DND-41 (cell line): ENCODE results near the gene NKTR.

Experiments
- ATAC-seq: fragments of 200-7000 bp; cut with Tn5 transposase; 3 replicates; pipeline ENCODE4 v1.9.1; 2021; ENCODE audit warnings: low read depth; ENCODE audit not compliant: insufficient read depth
- DNase-seq: peaks from one replicate; pipeline ENCODE4 v3.0.0-alpha.2; 2020
- H2AFZ ChIP-seq: 2 replicates; pipeline ENCODE4 v1.6.0; 2012; ENCODE audit warnings: low read depth, low read length
- H3K27ac ChIP-seq: 2 replicates; pipeline ENCODE4 v1.5.1; 2012; ENCODE audit warnings: low read length, inconsistent platforms
- H3K27me3 ChIP-seq: fragments of 200-600 bp; sonication (generic); 2 replicates; pipeline ENCODE4 v1.6.0; 2012; ENCODE audit warnings: low read length, mild to moderate bottlenecking, inconsistent platforms; ENCODE audit not compliant: insufficient read depth, poor library complexity
- H3K36me3 ChIP-seq: 2 replicates; pipeline ENCODE4 v1.5.1; 2012; ENCODE audit warnings: low read length, inconsistent platforms; ENCODE audit not compliant: insufficient read depth
- H3K4me1 ChIP-seq: 2 replicates; pipeline ENCODE4 v1.5.1; 2012; ENCODE audit warnings: mild to moderate bottlenecking, low read length; ENCODE audit not compliant: insufficient read depth
- H3K4me2 ChIP-seq: 2 replicates; pipeline ENCODE4 v1.6.0; 2012; ENCODE audit warnings: mild to moderate bottlenecking, moderate library complexity, low read length, inconsistent platforms; ENCODE audit not compliant: insufficient read depth
- H3K4me3 ChIP-seq, 2 experiments: fragments of 200-600 bp in 1 of 2; shearing (Covaris generic) in 1 of 2; 2 replicates each; pipeline ENCODE4 v1.5.1; 2012 to 2016; ENCODE audit warnings: inconsistent platforms in 2 of 2, low read length in 2 of 2, mild to moderate bottlenecking in 2 of 2, low read depth in 1 of 2, moderate library complexity in 1 of 2
- H3K79me2 ChIP-seq: 2 replicates; pipeline ENCODE4 v1.6.0; 2012; ENCODE audit warnings: low read length, inconsistent platforms; ENCODE audit not compliant: insufficient read depth
- H3K9ac ChIP-seq: 2 replicates; pipeline ENCODE4 v1.6.0; 2012; ENCODE audit warnings: low read depth, mild to moderate bottlenecking, inconsistent platforms, low read length, moderate library complexity
- H3K9me3 ChIP-seq: 2 replicates; pipeline ENCODE4 v1.5.1; 2012; ENCODE audit warnings: low read length, moderate library complexity, mild to moderate bottlenecking, inconsistent platforms; ENCODE audit not compliant: insufficient read depth, severe bottlenecking
- H4K20me1 ChIP-seq: 2 replicates; pipeline ENCODE4 v1.6.0; 2012; ENCODE audit warnings: low read length; ENCODE audit not compliant: insufficient read depth
- EZH2 ChIP-seq: IDR thresholded peaks from 3 replicates; pipeline ENCODE4 v1.6.1; 2012; ENCODE audit warnings: borderline replicate concordance, low read depth, mild to moderate bottlenecking, moderate library complexity, low read length, inconsistent platforms; ENCODE audit not compliant: severe bottlenecking
- TF ChIP-seq, protein P1 (sequence below): IDR thresholded peaks from 2 replicates; pipeline ENCODE4 v1.5.1; 2012; ENCODE audit warnings: borderline replicate concordance, low read length, moderate library complexity, mild to moderate bottlenecking; ENCODE audit not compliant: poor library complexity, severe bottlenecking; ENCODE audit errors: extremely low read depth

The NKTR gene

DNA sequence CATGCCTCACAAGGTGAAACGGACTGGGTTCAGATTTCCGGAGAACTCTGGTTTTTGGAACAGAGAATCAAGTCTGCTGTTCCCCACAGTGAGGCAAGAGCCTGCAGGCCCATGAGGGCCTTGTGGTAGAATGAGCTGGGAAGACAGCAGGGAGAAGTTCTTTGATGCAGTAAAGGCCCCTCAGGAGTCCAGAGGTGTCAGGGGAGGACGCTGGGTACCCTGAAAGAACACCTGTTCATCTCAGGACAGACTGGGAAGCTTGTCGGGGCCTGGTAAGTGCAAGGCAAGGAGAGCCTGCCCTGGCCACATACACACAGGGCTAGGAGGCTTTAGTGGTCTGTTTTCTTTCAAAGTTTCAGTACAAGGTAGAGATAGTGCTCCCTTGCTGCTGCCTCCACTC is 49.3 kb downstream of the NKTR start:
- no peak for TF ChIP-seq EZH2
- TF ChIP-seq, protein P1, sequence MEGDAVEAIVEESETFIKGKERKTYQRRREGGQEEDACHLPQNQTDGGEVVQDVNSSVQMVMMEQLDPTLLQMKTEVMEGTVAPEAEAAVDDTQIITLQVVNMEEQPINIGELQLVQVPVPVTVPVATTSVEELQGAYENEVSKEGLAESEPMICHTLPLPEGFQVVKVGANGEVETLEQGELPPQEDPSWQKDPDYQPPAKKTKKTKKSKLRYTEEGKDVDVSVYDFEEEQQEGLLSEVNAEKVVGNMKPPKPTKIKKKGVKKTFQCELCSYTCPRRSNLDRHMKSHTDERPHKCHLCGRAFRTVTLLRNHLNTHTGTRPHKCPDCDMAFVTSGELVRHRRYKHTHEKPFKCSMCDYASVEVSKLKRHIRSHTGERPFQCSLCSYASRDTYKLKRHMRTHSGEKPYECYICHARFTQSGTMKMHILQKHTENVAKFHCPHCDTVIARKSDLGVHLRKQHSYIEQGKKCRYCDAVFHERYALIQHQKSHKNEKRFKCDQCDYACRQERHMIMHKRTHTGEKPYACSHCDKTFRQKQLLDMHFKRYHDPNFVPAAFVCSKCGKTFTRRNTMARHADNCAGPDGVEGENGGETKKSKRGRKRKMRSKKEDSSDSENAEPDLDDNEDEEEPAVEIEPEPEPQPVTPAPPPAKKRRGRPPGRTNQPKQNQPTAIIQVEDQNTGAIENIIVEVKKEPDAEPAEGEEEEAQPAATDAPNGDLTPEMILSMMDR: no peak
- Histone ChIP-seq H3K4me2 (no peak overlapping the region), H3K4me3 (no peak overlapping the region), H4K20me1 (peaks cover 9% of the 10 kb centered on the region), H3K27me3 (no peaks in the 10 kb centered on the region), H3K9me3 (no peaks in the 10 kb centered on the region), H3K27ac (no peak overlapping the region), H3K4me1 (no peaks in the 10 kb centered on the region), H3K79me2 (no peaks in the 10 kb centered on the region), H3K36me3 (peaks cover 42% of the 10 kb centered on the region), H2AFZ (no peak overlapping the region), H3K9ac (no peak overlapping the region)
- ATAC-seq (0 out of 3 replicates have a peak, but pooled peaks have one; percentile 8), DNase-seq (no peak)

DNA sequence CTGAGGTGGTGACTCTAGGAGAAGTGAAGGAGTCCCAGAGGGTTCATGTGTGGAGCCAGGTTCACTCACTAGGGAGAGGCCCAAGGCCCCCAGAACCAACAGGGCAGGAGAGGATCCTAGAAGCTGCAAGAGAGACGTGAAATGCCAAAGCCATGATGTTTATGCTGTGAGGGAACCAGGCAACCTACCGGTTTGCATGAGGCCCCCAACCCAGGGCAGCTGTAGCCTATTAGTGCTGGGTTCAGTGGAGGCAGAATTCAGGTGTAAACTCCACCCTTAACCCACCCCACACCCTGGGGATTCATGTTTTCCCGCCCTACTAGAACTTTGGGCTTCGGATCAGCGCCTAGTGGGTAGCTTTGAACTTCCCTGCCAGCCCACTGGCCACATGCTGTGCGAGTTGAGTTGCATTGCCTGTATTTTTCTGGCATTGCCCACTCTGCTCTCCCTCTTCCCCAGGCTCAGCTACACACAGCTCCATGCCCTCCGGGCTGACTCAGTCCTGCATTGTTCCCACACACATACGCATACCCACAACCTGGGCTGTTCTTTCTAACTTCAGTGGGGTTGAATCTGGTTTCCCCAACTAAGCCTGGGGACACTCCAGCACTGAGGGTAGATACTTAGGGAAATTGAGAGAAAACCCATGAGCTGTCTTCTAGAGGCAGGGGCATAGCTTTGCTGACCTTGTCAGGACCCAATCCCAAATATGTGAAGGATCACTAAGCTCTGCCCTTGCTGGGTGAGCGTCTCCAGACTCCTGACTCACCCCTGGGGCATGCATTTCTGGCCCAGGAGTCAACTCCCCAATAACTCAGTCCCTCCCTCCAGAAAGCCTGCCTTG is 51.0 kb downstream of the NKTR start:
- DNase-seq (no peak), ATAC-seq (0 out of 3 replicates have a peak, but pooled peaks have one; percentile 14)
- Histone ChIP-seq H3K27ac (no peak overlapping the region), H3K27me3 (no peaks in the 10 kb centered on the region), H3K4me2 (no peak overlapping the region), H3K9me3 (no peaks in the 10 kb centered on the region), H2AFZ (no peak overlapping the region), H3K4me3 (no peak overlapping the region), H3K79me2 (no peaks in the 10 kb centered on the region), H3K4me1 (no peaks in the 10 kb centered on the region), H3K9ac (no peak overlapping the region), H4K20me1 (peaks cover 8% of the 10 kb centered on the region; the same call in 1 of the 2 replicates), H3K36me3 (peaks cover 25% of the 10 kb centered on the region)
- no peak for TF ChIP-seq EZH2
- TF ChIP-seq, protein P1: no peak

DNA sequence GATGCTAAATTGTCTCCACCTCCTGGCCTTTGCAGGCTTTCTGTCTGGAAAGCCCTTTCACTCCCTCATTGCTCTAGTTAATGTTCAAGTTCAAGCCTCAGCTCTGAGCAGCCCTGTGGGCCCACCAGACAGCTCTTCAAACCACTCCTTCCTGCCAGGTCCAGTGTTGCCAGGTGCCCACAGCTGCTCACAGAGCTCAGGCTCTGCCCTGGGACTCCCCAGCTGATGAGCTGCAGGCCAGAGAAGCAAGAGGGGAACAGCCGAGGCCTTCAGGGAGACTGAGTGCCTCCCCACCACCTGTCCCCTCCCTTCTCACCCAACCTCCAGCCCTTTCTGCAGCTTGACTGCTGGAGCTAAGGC is 51.7 kb downstream of the NKTR start:
- peaks cover 8% of the 10 kb centered on the region; the same call in 1 of the 2 replicates for H4K20me1 ChIP-seq
- peaks cover 18% of the 10 kb centered on the region for H3K36me3 ChIP-seq
- TF ChIP-seq, protein P1: no peak
- no peak for TF ChIP-seq EZH2
- H3K27ac ChIP-seq: no peak overlapping the region
- no peak overlapping the region for H3K4me2 ChIP-seq
- DNase-seq: no peak
- no peak overlapping the region for H2AFZ ChIP-seq
- ATAC-seq: peak; percentile 30; the same call in 2 of the 3 replicates
- H3K27me3 ChIP-seq: no peaks in the 10 kb centered on the region
- no peaks in the 10 kb centered on the region for H3K79me2 ChIP-seq
- H3K9me3 ChIP-seq: no peaks in the 10 kb centered on the region
- H3K4me1 ChIP-seq: no peaks in the 10 kb centered on the region
- no peak overlapping the region for H3K9ac ChIP-seq
- H3K4me3 ChIP-seq: no peak overlapping the region
